Measurements from ENCODE around the gene VPS11.
"Not testable (repeated sequence)": the region's sequence is repeated elsewhere in the genome, so short reads cannot be mapped to it uniquely, and the experiment has no call there.

VPS11 gene

GRCh38 chr11:119067371-119068222 lies at the start of gene VPS11:
Gene VPS11, plus strand, starts transcription at chr11:119067818. Its CDS starts 6 bp downstream, at chr11:119067824.
- peak; percentile 99 for DNase-seq

DNA sequence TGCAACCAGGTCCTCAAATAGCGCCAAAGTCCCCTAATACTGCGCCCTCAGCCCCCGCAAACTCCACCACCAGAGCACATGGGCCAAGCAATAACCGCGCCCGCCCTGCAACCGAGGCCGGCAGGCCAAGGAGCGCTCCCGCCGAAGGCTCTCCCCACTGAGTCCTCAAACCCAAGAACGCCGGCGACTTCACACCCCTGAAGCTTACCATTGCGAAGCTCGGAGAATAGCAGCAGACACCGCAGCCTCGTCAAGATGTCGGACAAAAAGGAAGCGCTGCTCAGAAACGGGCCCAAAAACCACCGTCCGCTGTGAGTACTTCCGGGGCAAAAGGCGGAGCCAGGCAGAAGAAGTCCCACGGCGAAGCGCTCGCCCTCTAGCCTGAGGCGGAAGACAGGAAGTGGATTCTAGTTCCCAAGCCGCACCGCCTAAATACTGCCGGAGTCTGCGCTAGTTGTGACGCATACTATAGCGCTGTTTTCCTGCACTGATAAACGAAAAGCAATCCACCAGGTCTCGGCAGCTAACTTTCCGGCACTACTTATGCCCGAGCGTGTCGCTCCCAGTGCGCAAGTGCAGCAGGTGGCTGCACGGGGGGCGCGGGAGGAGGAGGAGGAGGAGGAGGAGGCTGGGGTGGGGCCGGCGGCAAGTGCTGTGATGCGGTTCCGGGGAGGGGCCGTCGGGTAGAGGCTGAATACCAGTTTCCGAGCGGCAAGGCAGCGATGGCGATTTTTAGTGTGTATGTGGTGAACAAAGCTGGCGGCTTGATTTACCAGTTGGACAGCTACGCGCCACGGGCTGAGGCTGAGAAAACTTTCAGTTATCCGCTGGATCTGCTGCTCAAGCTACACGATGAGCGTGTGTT lies 49.3 kb upstream of the VPS11 start, which contains the start of the genes RPS25 and TRAPPC4:
RPS25 (minus strand) TSS at position 270 of the 865 bp plus-strand sequence; CDS start at position 211, 59 bp downstream.
TRAPPC4 (plus strand) TSS at position 693 of the 865 bp plus-strand sequence; CDS start at position 723, 30 bp downstream.
- peak; percentile 96 for DNase-seq

DNA sequence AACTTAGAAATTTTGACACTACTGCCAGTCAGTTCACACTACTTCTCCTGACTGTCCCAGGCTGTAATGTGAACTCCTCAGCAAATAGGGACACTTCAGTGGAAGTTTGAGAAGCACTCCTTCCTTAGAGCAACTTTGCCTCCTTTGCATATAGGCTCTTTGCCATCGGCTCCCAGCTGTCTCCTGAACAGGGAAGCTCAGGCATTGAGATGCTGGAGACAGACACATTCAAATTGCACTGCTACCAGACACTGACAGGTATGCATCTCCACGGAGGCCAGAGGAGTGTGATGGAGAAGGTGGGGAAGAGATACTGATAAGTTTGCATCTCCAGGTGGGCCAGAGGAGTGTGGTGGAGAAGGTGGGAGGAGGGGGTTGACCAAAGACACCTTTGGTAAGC lies 47.6 kb upstream of the VPS11 start:
- no peak for DNase-seq

GRCh38 chr11:119021631-119022030 lies 46.0 kb upstream of the VPS11 start:
- no peak for DNase-seq

DNA sequence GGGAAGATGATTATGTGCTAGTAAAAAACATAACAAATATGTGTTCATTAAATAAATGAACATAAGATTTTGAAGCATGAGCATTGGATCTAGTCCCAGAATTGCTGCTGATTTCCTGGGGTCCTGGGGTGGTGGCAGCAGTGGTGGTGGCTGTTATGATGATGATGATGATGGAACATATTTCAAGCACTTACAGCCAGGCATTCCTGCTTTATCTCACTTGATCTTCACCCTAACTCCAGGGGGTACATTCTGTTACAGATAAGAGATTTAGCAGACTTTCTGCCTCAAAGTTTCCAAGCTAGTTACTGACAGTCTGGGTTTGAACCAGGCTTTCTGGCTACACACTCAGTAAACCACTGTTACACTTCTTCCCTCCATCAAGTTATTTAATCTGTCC lies 43.9 kb upstream of the VPS11 start:
- DNase-seq = no peak

- DNase-seq = no peak
Measured at GRCh38 chr11:119024430-119025098, 43.1 kb upstream of the VPS11 start.

DNA sequence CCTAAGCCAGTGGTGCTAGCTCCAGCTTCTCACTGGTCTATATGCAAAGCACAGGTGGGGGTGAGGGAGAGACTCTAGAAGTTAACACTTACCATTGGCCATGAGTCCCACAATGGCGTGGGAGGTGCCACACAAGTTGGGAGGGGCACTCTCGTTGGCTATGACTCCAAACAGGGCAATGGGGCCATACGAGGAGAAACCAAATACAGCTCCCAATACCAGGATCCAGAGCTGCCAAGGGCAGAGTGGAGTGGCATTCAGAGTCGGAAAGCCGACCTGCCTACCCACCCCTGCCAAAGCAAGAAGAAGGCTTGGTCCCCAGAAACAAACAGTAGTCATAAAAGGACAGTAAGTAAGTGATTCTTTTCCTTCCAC lies 42.5 kb upstream of the VPS11 start:
- DNase-seq = no peak

DNA sequence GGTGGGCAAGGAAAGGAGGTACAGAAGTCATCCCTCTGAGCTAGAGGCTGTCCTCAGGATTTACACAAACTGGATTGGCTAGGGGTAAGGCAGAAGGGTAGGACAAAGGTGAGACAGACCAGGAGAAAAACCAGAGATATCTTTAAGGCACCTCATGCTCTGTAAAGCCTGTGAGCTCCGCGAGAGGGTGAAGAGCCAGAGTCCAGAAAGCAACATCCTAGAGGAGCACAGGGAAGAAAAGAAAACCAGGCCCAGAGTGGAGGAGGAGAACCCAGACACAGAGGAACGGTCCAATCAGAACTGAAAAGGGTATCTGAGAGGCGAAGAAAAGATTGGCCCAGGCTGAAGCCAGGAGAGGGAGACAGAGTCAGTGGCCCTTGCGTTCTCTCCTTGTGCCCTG lies 42.1 kb upstream of the VPS11 start:
- no peak for DNase-seq

GRCh38 chr11:119025978-119026766 lies 41.4 kb upstream of the VPS11 start:
- no peak for DNase-seq

GRCh38 chr11:119026970-119027369 lies 40.6 kb upstream of the VPS11 start:
- no peak for DNase-seq

DNA sequence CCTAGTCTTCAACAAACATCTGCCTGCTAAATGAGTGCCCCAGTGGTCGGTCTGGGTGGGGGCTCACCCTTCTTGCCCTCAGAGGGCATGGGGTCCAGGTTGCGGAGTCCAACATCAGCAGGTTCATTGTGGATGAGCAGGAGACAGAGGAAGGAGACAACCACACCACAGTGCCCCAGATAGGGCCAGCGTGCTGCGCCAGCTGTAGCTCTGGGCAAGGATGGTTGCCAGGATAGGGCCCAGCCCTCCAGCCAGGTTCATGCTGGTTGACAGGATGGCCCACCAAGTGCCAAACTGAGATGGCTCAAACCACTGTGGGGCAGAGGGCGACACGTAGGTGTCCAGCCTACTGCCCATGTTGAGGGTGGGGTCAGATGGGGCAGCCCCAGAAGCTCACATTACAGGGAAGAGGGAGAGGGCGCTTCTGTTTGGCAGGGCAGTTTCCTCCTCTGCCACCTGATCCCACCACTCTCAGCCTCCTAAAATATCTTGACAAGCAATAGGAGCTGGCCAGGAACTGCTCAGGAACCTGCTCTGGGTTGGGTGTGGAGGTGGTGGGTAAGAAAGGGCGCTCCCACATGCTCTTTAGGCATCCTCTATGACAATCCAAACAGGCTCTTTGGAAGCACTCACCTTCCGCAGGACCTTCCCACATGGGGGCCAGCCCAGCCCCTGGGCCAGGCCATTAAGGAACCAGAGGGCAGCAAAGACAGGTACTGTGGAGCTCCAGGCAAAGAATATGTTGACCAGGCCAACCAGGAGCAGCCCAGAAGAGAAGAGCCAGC lies 39.9 kb upstream of the VPS11 start:
- no peak for DNase-seq

DNA sequence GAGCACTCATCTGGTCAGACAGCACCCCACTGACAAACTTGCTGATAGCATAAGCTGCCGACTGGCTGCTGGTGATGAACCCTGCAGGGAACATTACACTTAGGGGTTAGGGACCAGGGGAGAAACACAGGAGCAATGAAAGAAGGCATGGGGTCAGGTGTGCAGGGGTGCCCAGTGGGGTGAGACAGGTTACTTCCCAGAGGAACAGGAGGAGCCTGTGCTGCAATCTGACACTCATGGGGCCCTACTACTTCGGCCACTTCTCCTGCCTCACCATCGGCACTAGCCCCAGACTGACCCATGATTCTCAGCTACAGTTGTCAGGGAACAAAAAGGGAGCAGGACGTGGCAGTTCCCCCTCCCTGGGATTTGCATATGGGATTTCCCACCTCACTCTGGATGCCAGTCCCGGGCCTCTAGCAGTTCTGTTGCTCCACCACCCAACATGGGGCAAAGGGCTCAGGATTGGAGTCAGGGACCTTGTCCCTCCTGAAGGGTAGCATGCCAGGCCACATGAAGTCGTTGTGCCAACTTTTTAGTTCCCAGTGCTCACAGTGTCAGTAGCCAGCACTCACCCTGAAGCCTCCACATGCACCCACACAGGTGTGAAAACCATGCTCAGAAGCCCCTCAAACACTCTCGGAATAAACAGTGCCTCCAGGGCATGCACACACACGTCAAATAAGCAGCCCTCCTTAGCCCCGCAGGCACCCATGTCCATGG lies 39.1 kb upstream of the VPS11 start:
- no peak for DNase-seq

- no peak for DNase-seq
Measured at GRCh38 chr11:119029069-119029339, 38.6 kb upstream of the VPS11 start.

GRCh38 chr11:119029340-119030028 lies 38.1 kb upstream of the VPS11 start:
- DNase-seq = peak; percentile 65

DNA sequence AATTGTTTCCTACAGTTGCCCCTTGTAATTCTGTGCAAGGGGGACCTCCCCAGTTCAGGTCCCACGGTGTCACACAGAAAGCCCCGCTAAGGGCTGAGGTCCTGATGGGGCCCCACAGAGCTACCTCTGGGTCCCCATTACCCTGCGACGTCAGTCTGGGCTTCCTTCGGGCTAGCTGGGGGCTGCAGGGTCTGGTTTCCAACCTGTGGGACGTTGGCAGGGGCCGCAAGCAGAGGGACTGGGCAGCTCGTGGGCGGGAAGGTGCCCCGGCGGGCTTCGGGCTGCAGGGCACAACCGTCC lies 37.6 kb upstream of the VPS11 start:
- DNase-seq = no peak

- peak; percentile 99 for DNase-seq
Measured at GRCh38 chr11:119030329-119031047, 37.1 kb upstream of the VPS11 start, which contains the start of gene SLC37A4. Gene SLC37A4, minus strand, starts transcription at chr11:119030877.

- no peak for DNase-seq
Measured at GRCh38 chr11:119031912-119032280, 35.7 kb upstream of the VPS11 start.

GRCh38 chr11:119033421-119033820 lies 34.2 kb upstream of the VPS11 start:
- not testable (repeated sequence) for DNase-seq

DNA sequence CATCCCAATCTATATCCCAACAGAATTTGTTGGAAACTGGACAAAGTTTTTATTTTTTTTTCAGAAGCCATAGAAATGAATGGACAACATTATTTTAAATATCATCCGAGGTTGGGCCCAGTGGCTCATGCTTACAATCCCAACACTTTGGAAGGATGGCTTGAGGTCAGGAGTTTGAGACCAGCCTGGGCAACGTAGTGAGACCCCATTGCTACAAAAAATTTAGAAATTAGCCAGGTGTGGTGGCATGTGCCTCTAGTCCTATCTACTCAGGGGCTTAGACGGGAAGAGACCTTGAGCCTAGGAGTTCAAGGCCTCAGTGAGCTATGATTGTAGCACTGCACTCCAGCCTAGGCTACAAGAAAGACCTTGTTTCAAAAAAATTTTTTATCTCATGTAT lies 32.8 kb upstream of the VPS11 start:
- DNase-seq = no peak

DNA sequence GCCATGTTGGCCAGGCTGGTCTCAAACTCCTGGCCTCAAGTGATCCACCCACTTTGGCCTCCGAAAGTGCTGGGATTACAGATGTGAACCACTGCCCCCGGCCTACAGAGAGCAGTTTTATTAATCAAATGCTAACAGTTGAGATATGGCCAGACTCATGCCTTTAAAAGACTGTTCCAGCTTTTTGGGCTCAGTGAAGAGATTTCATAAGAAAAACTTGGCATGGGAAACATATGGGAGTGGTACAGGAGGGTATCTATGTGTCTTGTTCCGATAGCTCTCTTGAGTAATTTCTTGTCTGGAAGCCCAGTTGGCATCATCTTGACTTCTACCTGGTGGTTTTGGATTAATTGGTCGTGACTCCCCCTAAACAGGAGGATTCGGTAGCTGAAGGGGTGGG lies 28.7 kb upstream of the VPS11 start:
- DNase-seq = no peak

Measured in stimulated activated CD4-positive, alpha-beta T cell treated with anti-CD3 and anti-CD28 coated beads, Interleukin-15, amount 100 ng/mL, for 24 hours (primary cell).